ENCODE data around the gene CHIT1.
A peak's percentile ranks its signal among the peaks of the same experiment; 100 is the strongest.

CHIT1 gene

DNA sequence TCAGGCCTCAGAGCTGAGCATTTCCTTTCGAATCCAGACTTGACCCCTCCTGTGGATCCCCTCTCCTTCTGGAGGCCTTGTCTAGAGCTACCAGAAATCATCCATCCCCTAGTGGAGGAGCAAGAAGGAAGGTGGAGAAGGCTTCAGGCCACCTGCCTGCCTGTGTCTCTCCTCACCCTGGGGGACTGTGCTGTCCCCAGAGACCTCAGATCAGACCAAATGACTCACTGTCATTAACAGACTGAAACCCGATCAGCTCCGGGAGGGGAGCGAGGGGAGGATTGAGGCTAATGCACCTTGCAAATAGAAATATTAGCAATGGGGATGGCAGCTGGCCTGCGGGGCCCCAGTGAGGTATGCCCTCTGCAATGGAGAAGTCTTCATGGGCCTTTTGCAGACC, 55.9 kb downstream of the CHIT1 start:
- Histone ChIP-seq H2BK12ac (ENCODE audit: low read length) (no peak overlapping the region), H2BK120ac (ENCODE audit: low read depth, low read length) (no peak overlapping the region), H2AK5ac (ENCODE audit: low read depth, low read length) (no peak overlapping the region), H4K91ac (ENCODE audit: low read depth, low read length, poor library complexity) (no peak overlapping the region), H3K4me1 (ENCODE audit: control insufficient read depth in 2 of 2, insufficient read depth in 1 of 2, low read depth in 1 of 2, low read length in 2 of 2) (peaks cover 12 to 17% of the 10 kb centered on the region in 2 donors), H3K4me2 (ENCODE audit: insufficient read depth, low read length, poor library complexity, severe bottlenecking) (no peak overlapping the region), H3K4ac (ENCODE audit: low read length) (no peak overlapping the region), H3K27ac (replicated peaks; ENCODE audit: low read length) (no peak overlapping the region), H3K14ac (ENCODE audit: low read length) (no peak overlapping the region), H3K36me3 (replicated peaks in 1 of 2; ENCODE audit: control insufficient read depth in 2 of 2, insufficient read depth in 2 of 2, low read length in 2 of 2) (no peaks in the 10 kb centered on the region), H4K8ac (ENCODE audit: low read depth, low read length) (no peak overlapping the region), H2BK5ac (ENCODE audit: low read length) (no peak overlapping the region), H2BK15ac (ENCODE audit: low read length) (no peak overlapping the region), H3K79me1 (ENCODE audit: low read depth, low read length) (no peaks in the 10 kb centered on the region), H3K27me3 (ENCODE audit: control insufficient read depth in 3 of 3, insufficient read depth in 3 of 3, low read depth in 1 of 3, low read length in 3 of 3) (peaks cover 0 to 9% (median 0%) of the 10 kb centered on the region in 3 experiments), H3K18ac (ENCODE audit: low read length) (no peak overlapping the region), H3K23ac (ENCODE audit: low read depth, low read length, poor library complexity) (no peak overlapping the region), H2AFZ (ENCODE audit: low read length) (no peak overlapping the region), H3K9ac (ENCODE audit: low read depth, low read length, poor library complexity) (no peak overlapping the region), H3K9me3 (replicated peaks in 1 of 2; ENCODE audit: control insufficient read depth in 2 of 2, insufficient read depth in 1 of 2, low read depth in 1 of 2, low read length in 2 of 2) (no peaks in the 10 kb centered on the region), H3K4me3 (ENCODE audit: low read length in 2 of 2) (no peak overlapping the region)
- no peak for DNase-seq (ENCODE audit: low spot score)
- WGBS, 2 donors (ENCODE audit: extremely low coverage in 2 of 2, insufficient read length in 2 of 2, insufficient replicate concordance in 1 of 2), result no CpG with 5 or more reads among the region's 5 CpGs

DNA sequence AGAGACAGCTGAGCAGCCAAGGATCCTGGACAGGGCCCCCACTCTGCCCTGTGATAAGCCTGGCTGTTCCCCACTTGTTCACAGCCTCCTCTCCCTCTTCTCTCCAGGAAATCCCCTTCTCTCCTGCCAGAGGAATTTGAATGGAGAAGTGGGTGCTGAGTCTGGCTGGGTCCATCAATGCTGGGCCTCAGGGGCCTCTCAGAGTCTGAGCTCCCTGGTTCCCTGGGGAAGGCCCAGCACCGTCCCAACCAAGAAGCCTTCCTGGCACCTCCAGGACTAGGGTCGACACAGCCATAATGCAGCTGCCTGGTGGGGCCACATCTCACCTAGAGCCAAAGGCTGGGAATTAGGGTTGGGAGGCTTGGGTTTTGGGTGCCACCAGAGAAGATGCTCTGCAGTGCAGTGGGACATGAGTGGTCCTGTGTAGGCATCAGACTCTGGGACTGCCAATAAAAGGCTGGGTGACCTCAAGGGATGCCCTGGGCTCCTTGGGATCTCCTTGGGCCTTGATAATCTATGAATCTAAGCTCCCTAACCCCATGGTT, 56.4 kb downstream of the CHIT1 start:
- peaks cover 0 to 9% (median 0%) of the 10 kb centered on the region in 3 experiments for H3K27me3 ChIP-seq (ENCODE audit: control insufficient read depth in 3 of 3, insufficient read depth in 3 of 3, low read depth in 1 of 3, low read length in 3 of 3)
- DNase-seq (ENCODE audit: low spot score), result no peak
- H3K23ac ChIP-seq (ENCODE audit: low read depth, low read length, poor library complexity), result no peak overlapping the region
- H2BK120ac ChIP-seq (ENCODE audit: low read depth, low read length), result no peak overlapping the region
- H3K79me1 ChIP-seq (ENCODE audit: low read depth, low read length), result no peaks in the 10 kb centered on the region
- H3K14ac ChIP-seq (ENCODE audit: low read length), result no peak overlapping the region
- H4K91ac ChIP-seq (ENCODE audit: low read depth, low read length, poor library complexity), result no peak overlapping the region
- H2BK5ac ChIP-seq (ENCODE audit: low read length), result no peak overlapping the region
- no CpG with 5 or more reads among the region's 2 CpGs for WGBS, 2 donors (ENCODE audit: extremely low coverage in 2 of 2, insufficient read length in 2 of 2, insufficient replicate concordance in 1 of 2)
- no peaks in the 10 kb centered on the region for H3K9me3 ChIP-seq (replicated peaks in 1 of 2; ENCODE audit: control insufficient read depth in 2 of 2, insufficient read depth in 1 of 2, low read depth in 1 of 2, low read length in 2 of 2)
- no peak overlapping the region for H3K4ac ChIP-seq (ENCODE audit: low read length)
- peak overlapping the region; percentile 50 for H2AK5ac ChIP-seq (ENCODE audit: low read depth, low read length)
- H3K27ac ChIP-seq (replicated peaks; ENCODE audit: low read length), result no peak overlapping the region
- no peak overlapping the region for H4K8ac ChIP-seq (ENCODE audit: low read depth, low read length)
- peak overlapping the region; percentile 87 for H3K18ac ChIP-seq (ENCODE audit: low read length)
- peak overlapping the region; percentile 35 for H2BK12ac ChIP-seq (ENCODE audit: low read length)
- H3K36me3 ChIP-seq (replicated peaks in 1 of 2; ENCODE audit: control insufficient read depth in 2 of 2, insufficient read depth in 2 of 2, low read length in 2 of 2), result no peaks in the 10 kb centered on the region
- H2BK15ac ChIP-seq (ENCODE audit: low read length), result peak overlapping the region; percentile 25
- H3K4me3 ChIP-seq (ENCODE audit: low read length in 2 of 2), result no peak overlapping the region
- H3K4me2 ChIP-seq (ENCODE audit: insufficient read depth, low read length, poor library complexity, severe bottlenecking), result no peak overlapping the region
- H3K9ac ChIP-seq (ENCODE audit: low read depth, low read length, poor library complexity), result no peak overlapping the region
- H3K4me1 ChIP-seq (ENCODE audit: control insufficient read depth in 2 of 2, insufficient read depth in 1 of 2, low read depth in 1 of 2, low read length in 2 of 2), result peaks cover 8 to 13% of the 10 kb centered on the region in 2 donors
- no peak overlapping the region for H2AFZ ChIP-seq (ENCODE audit: low read length)

GRCh38 chr1:203172184-203173010, 57.1 kb downstream of the CHIT1 start:
- Histone ChIP-seq H4K91ac (ENCODE audit: low read depth, low read length, poor library complexity) (no peak overlapping the region), H3K4ac (ENCODE audit: low read length) (no peak overlapping the region), H4K8ac (ENCODE audit: low read depth, low read length) (no peak overlapping the region), H3K9ac (ENCODE audit: low read depth, low read length, poor library complexity) (no peak overlapping the region), H2BK120ac (ENCODE audit: low read depth, low read length) (no peak overlapping the region), H3K36me3 (replicated peaks in 1 of 2; ENCODE audit: control insufficient read depth in 2 of 2, insufficient read depth in 2 of 2, low read length in 2 of 2) (no peaks in the 10 kb centered on the region), H3K4me1 (ENCODE audit: control insufficient read depth in 2 of 2, insufficient read depth in 1 of 2, low read depth in 1 of 2, low read length in 2 of 2) (peaks cover 1 to 8% of the 10 kb centered on the region in 2 donors), H3K27ac (replicated peaks; ENCODE audit: low read length) (no peak overlapping the region), H2BK5ac (ENCODE audit: low read length) (peak overlapping the region; percentile 77), H3K14ac (ENCODE audit: low read length) (no peak overlapping the region), H3K4me3 (ENCODE audit: low read length in 2 of 2) (no peak overlapping the region), H3K23ac (ENCODE audit: low read depth, low read length, poor library complexity) (no peak overlapping the region), H2BK15ac (ENCODE audit: low read length) (peak overlapping the region; percentile 72), H3K4me2 (ENCODE audit: insufficient read depth, low read length, poor library complexity, severe bottlenecking) (no peak overlapping the region), H3K18ac (ENCODE audit: low read length) (peak overlapping the region; percentile 87), H3K79me1 (ENCODE audit: low read depth, low read length) (no peaks in the 10 kb centered on the region), H2BK12ac (ENCODE audit: low read length) (no peak overlapping the region), H3K9me3 (replicated peaks in 1 of 2; ENCODE audit: control insufficient read depth in 2 of 2, insufficient read depth in 1 of 2, low read depth in 1 of 2, low read length in 2 of 2) (no peaks in the 10 kb centered on the region), H3K27me3 (ENCODE audit: control insufficient read depth in 3 of 3, insufficient read depth in 3 of 3, low read depth in 1 of 3, low read length in 3 of 3) (peaks cover 0 to 9% (median 0%) of the 10 kb centered on the region in 3 experiments), H2AK5ac (ENCODE audit: low read depth, low read length) (peak overlapping the region; percentile 86), H2AFZ (ENCODE audit: low read length) (no peak overlapping the region)
- no CpG with 5 or more reads among the region's 8 CpGs for WGBS, 2 donors (ENCODE audit: extremely low coverage in 2 of 2, insufficient read length in 2 of 2, insufficient replicate concordance in 1 of 2)
- peak; percentile 51 for DNase-seq (ENCODE audit: low spot score)

All from neuronal stem cell (in vitro differentiated cells).